ENCODE measurements around the gene TOP3B.

DNA sequence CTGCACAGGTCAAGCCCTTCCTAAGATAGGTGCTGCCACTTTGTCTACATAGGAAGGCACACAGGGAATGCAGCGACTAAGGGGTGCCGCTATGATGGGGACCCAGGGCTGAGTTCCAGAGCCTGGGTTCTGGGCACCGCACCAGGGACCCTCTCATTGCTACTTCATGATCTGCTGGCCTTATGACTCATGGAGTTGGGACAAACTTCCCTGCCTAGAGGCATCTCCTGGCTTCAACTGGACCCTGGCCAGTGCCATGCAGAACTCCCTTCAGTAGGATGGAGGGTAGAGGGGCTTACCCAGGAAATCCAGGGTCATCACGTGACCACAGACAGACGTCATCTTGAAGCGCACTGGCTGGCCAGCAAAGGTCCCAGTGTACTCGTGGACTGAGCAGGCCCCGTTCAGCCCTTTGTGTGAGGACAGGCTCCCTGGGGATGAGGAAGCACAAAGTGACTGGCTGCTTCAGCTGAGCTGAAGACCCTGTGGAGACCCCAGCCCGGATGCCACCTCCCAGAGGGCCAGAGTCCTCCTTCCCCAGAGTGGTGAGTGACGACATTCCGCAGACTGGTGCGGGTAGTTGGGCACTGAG, 8.4 kb downstream of the TOP3B start:
- TF ChIP-seq, protein P1, sequence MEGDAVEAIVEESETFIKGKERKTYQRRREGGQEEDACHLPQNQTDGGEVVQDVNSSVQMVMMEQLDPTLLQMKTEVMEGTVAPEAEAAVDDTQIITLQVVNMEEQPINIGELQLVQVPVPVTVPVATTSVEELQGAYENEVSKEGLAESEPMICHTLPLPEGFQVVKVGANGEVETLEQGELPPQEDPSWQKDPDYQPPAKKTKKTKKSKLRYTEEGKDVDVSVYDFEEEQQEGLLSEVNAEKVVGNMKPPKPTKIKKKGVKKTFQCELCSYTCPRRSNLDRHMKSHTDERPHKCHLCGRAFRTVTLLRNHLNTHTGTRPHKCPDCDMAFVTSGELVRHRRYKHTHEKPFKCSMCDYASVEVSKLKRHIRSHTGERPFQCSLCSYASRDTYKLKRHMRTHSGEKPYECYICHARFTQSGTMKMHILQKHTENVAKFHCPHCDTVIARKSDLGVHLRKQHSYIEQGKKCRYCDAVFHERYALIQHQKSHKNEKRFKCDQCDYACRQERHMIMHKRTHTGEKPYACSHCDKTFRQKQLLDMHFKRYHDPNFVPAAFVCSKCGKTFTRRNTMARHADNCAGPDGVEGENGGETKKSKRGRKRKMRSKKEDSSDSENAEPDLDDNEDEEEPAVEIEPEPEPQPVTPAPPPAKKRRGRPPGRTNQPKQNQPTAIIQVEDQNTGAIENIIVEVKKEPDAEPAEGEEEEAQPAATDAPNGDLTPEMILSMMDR (IDR thresholded peaks at IDR 0.05): no peak
- no peak for TF ChIP-seq POLR2A (IDR thresholded peaks at IDR 0.05)
- no peak for TF ChIP-seq POLR2AphosphoS5 (IDR thresholded peaks at IDR 0.05)

Measured in transverse colon (tissue), 4 donors.